ENCODE data around the gene FAM151A.

GRCh38 chr1:54610601-54611580 lies 12.4 kb downstream of the FAM151A start:
- TF ChIP-seq EP300 (IDR thresholded peaks at IDR 0.05) (no peak), POLR2A (IDR thresholded peaks at IDR 0.05) (no peak), CTCF (IDR thresholded peaks at IDR 0.05) (no peak)
